ENCODE measurements around the gene EPC2. TPM values are rescaled to one million over a fixed set of nuclear protein-coding genes. Genes with fewer than 3 reads are reported as not detected.

EPC2 gene
- total RNA-seq, 1 experiment from 2014 or later, result 20.3 TPM

DNA sequence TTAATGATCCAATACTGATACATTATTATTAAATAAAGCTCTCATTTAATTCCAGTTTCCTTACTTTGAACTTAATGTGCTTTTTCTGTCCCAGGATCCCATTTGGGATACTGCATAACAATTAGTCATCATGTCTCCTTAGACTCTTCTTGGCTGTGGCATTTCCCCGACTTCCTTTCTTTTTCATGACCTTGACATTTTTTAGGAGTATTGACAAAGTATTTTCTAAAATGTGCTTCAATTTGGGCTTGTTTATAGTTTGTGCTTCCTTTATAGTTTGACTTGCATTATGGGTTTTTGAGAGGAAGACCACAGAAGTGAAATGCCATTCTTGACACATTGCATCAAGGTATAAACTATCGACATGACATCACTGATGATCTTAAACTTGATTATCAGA lies 184.4 kb downstream of the EPC2 start:
- H3K9me3 Mint-ChIP-seq, result peaks cover 21% of the 10 kb centered on the region
- ATAC-seq (no peak), DNase-seq (ENCODE audit: low spot score) (no peak)
- ChIA-PET CTCF (interaction anchor here (0.9 to 1.4 kb wide), 4 partner anchors 12 to 17 kb away, joined by 3 to 5 read pairs (median 4); no protein-coding TSS in a partner anchor), POLR2A (no interaction called here)
- H3K4me1 Mint-ChIP-seq, result peaks cover 12% of the 10 kb centered on the region
- H3K36me3 Mint-ChIP-seq, result 0 out of 2 replicates have a peak, but pooled peaks cover 3% of the 10 kb centered on the region
- peaks cover 2% of the 10 kb centered on the region; the same call in 1 of the 2 replicates for H3K27me3 Mint-ChIP-seq (ENCODE audit: low read depth)
- no peak overlapping the region for H3K27ac Mint-ChIP-seq
- TF ChIP-seq ZNF138 (CRISPR knock-in tag; conservative IDR thresholded peaks at IDR 0.05) (no peak), NFE2L1 (CRISPR knock-in tag; IDR thresholded peaks at IDR 0.05) (no peak), ZNF121 (CRISPR knock-in tag; IDR thresholded peaks at IDR 0.05) (no peak), ZSCAN18 (CRISPR knock-in tag; IDR thresholded peaks at IDR 0.05) (no peak), HMGXB4 (CRISPR knock-in tag; IDR thresholded peaks at IDR 0.05) (no peak), TCF7 (CRISPR knock-in tag; IDR thresholded peaks at IDR 0.05; ENCODE audit: low read depth) (no peak), PRRX2 (CRISPR knock-in tag; IDR thresholded peaks at IDR 0.05) (no peak), NR2C2 (CRISPR knock-in tag; IDR thresholded peaks at IDR 0.05) (no peak), GTF2I (CRISPR knock-in tag; conservative IDR thresholded peaks at IDR 0.05) (no peak), CBFB (CRISPR knock-in tag; IDR thresholded peaks at IDR 0.05; ENCODE audit: low read depth) (no peak), NFYB (CRISPR knock-in tag; conservative IDR thresholded peaks at IDR 0.05; ENCODE audit: low read depth) (no peak), RORB (CRISPR knock-in tag; IDR thresholded peaks at IDR 0.05) (no peak), PRDM15 (CRISPR knock-in tag; IDR thresholded peaks at IDR 0.05) (no peak)
- TF ChIP-seq, protein P1, sequence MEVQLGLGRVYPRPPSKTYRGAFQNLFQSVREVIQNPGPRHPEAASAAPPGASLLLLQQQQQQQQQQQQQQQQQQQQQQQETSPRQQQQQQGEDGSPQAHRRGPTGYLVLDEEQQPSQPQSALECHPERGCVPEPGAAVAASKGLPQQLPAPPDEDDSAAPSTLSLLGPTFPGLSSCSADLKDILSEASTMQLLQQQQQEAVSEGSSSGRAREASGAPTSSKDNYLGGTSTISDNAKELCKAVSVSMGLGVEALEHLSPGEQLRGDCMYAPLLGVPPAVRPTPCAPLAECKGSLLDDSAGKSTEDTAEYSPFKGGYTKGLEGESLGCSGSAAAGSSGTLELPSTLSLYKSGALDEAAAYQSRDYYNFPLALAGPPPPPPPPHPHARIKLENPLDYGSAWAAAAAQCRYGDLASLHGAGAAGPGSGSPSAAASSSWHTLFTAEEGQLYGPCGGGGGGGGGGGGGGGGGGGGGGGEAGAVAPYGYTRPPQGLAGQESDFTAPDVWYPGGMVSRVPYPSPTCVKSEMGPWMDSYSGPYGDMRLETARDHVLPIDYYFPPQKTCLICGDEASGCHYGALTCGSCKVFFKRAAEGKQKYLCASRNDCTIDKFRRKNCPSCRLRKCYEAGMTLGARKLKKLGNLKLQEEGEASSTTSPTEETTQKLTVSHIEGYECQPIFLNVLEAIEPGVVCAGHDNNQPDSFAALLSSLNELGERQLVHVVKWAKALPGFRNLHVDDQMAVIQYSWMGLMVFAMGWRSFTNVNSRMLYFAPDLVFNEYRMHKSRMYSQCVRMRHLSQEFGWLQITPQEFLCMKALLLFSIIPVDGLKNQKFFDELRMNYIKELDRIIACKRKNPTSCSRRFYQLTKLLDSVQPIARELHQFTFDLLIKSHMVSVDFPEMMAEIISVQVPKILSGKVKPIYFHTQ (CRISPR knock-in tag; IDR thresholded peaks at IDR 0.05), result no peak
- TF ChIP-seq, protein P2, sequence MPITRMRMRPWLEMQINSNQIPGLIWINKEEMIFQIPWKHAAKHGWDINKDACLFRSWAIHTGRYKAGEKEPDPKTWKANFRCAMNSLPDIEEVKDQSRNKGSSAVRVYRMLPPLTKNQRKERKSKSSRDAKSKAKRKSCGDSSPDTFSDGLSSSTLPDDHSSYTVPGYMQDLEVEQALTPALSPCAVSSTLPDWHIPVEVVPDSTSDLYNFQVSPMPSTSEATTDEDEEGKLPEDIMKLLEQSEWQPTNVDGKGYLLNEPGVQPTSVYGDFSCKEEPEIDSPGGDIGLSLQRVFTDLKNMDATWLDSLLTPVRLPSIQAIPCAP (CRISPR knock-in tag; IDR thresholded peaks at IDR 0.05), result no peak
- TF ChIP-seq, protein P3, sequence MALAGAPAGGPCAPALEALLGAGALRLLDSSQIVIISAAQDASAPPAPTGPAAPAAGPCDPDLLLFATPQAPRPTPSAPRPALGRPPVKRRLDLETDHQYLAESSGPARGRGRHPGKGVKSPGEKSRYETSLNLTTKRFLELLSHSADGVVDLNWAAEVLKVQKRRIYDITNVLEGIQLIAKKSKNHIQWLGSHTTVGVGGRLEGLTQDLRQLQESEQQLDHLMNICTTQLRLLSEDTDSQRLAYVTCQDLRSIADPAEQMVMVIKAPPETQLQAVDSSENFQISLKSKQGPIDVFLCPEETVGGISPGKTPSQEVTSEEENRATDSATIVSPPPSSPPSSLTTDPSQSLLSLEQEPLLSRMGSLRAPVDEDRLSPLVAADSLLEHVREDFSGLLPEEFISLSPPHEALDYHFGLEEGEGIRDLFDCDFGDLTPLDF (CRISPR knock-in tag; IDR thresholded peaks at IDR 0.05), result no peak
- TF ChIP-seq, protein P4, sequence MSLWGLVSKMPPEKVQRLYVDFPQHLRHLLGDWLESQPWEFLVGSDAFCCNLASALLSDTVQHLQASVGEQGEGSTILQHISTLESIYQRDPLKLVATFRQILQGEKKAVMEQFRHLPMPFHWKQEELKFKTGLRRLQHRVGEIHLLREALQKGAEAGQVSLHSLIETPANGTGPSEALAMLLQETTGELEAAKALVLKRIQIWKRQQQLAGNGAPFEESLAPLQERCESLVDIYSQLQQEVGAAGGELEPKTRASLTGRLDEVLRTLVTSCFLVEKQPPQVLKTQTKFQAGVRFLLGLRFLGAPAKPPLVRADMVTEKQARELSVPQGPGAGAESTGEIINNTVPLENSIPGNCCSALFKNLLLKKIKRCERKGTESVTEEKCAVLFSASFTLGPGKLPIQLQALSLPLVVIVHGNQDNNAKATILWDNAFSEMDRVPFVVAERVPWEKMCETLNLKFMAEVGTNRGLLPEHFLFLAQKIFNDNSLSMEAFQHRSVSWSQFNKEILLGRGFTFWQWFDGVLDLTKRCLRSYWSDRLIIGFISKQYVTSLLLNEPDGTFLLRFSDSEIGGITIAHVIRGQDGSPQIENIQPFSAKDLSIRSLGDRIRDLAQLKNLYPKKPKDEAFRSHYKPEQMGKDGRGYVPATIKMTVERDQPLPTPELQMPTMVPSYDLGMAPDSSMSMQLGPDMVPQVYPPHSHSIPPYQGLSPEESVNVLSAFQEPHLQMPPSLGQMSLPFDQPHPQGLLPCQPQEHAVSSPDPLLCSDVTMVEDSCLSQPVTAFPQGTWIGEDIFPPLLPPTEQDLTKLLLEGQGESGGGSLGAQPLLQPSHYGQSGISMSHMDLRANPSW (CRISPR knock-in tag; conservative IDR thresholded peaks at IDR 0.05; ENCODE audit: low read depth), result no peak
- H3K4me3 Mint-ChIP-seq, result no peak overlapping the region

All from WTC11 (cell line).